HCT116 (cell line): ENCODE results near the gene WAC. TPM values are rescaled to one million over a fixed set of nuclear protein-coding genes. Genes with fewer than 3 reads are reported as not detected.

Experiments used
- ATAC-seq: fragments of 200-7000 bp; cut with Tn5 transposase; 2 replicates; pipeline ENCODE4 v1.9.1; 2020; ENCODE audit warnings: mild to moderate bottlenecking, moderate library complexity
- BruUV-seq: library from RNA; stranded (reverse); fragments of 400-500 nt; replicated peaks from 2 replicates; lab custom pipeline; 2021; lab: Mats Ljungman, UMichigan
- CTCF ChIA-PET: fragments of 300-600 bp; sonication (Branson Sonifier 250); formaldehyde crosslinking; loops from one replicate; lab custom pipeline; 2021; ENCODE audit warnings: antibody characterized with exemption; lab: Charles Lee
- POLR2A ChIA-PET: fragments of 300-600, 350-600 bp; sonication (Branson Sonifier 250); formaldehyde crosslinking; loops from one replicate; lab custom pipeline; 2021; ENCODE audit warnings: antibody characterized with exemption; lab: Charles Lee
- RAD21 ChIA-PET, 2 experiments: fragments of 300-600 bp; sonication (Branson Sonifier 250); formaldehyde crosslinking; loops; one replicate each; lab custom pipeline; 2023; ENCODE audit warnings: low total read pairs in 2 of 2; ENCODE audit not compliant: uncharacterized antibody in 2 of 2, unreplicated experiment in 2 of 2, low non-redundant PET in 1 of 2; lab: Charles Lee
- DNase-seq: peaks from one replicate; pipeline ENCODE4 v3.0.0-alpha.2; 2010; ENCODE audit warnings: low read depth, low spot score
- H2AFZ ChIP-seq: fragments of 200-600 bp; shearing (Covaris generic), sonication (generic); 2 replicates; pipeline ENCODE4 v1.6.1; 2017; ENCODE audit warnings: low read depth, mixed run types, mixed read lengths, antibody characterized with exemption, low read length; ENCODE audit not compliant: poor library complexity, severe bottlenecking
- H3K27ac ChIP-seq: 2 replicates; pipeline ENCODE4 v1.5.1; 2012; ENCODE audit warnings: low read depth, low read length
- H3K27me3 ChIP-seq: fragments of 200-600 bp; sonication (generic); 2 replicates; pipeline ENCODE4 v1.6.1; 2016; ENCODE audit warnings: mixed run types, low read length, mixed read lengths; ENCODE audit not compliant: insufficient read depth
- H3K36me3 ChIP-seq, 2 experiments: fragments of 200-500 bp in 1 of 2; fragments of 200-600 bp in 1 of 2; sonication (Bioruptor generic) in 1 of 2; sonication (generic) in 1 of 2; 2 replicates each; pipeline versions ENCODE4 v1.5.1 to v1.6.1; 2014 to 2016; ENCODE audit warnings: low read length in 2 of 2, inconsistent platforms in 1 of 2, mixed read lengths in 1 of 2, mixed run types in 1 of 2; ENCODE audit not compliant: insufficient read depth in 2 of 2, control insufficient read depth in 1 of 2
- H3K4me1 ChIP-seq, 2 experiments: fragments of 200-600 bp in 1 of 2; sonication (generic) in 1 of 2; 2 replicates each; pipeline versions ENCODE4 v1.5.1 to v1.6.1; 2012 to 2017; ENCODE audit warnings: low read length in 2 of 2, inconsistent platforms in 1 of 2, mild to moderate bottlenecking in 1 of 2, mixed read lengths in 1 of 2, mixed run types in 1 of 2, moderate library complexity in 1 of 2; ENCODE audit not compliant: insufficient read depth in 2 of 2, control insufficient read depth in 1 of 2
- H3K4me2 ChIP-seq: fragments of 200-600 bp; sonication (generic); 2 replicates; pipeline ENCODE4 v1.6.1; 2017; ENCODE audit warnings: mixed run types, low read length, mixed read lengths
- H3K4me3 ChIP-seq, 2 experiments: fragments of 200-600 bp in 1 of 2; sonication (generic) in 1 of 2; replicated peaks in 1 of 2; 2 replicates each; pipeline ENCODE4 v1.5.1; 2011 to 2016; ENCODE audit warnings: low read length in 2 of 2, control low read depth in 1 of 2, low read depth in 1 of 2, mild to moderate bottlenecking in 1 of 2, mixed read lengths in 1 of 2, mixed run types in 1 of 2
- H3K79me2 ChIP-seq: fragments of 200-600 bp; sonication (generic); 2 replicates; pipeline ENCODE4 v1.6.1; 2017; ENCODE audit warnings: mild to moderate bottlenecking, mixed run types, low read length, moderate library complexity, mixed read lengths; ENCODE audit not compliant: insufficient read depth
- H3K9ac ChIP-seq: fragments of 200-600 bp; sonication (generic); 2 replicates; pipeline ENCODE4 v1.6.1; 2016; ENCODE audit warnings: low read length, mixed read lengths
- H3K9me2 ChIP-seq: fragments of 200-600 bp; sonication (generic), shearing (Covaris generic); 2 replicates; pipeline ENCODE4 v1.6.1; 2017; ENCODE audit warnings: mixed run types, mild to moderate bottlenecking, moderate library complexity; ENCODE audit not compliant: insufficient read depth
- H3K9me3 ChIP-seq, 2 experiments: fragments of 200-500 bp in 1 of 2; fragments of 200-600 bp in 1 of 2; sonication (Bioruptor generic) in 1 of 2; sonication (generic) in 1 of 2; 2 replicates each; pipeline ENCODE4 v1.6.1; 2014 to 2017; ENCODE audit warnings: low read length in 2 of 2, mixed read lengths in 2 of 2, inconsistent platforms in 1 of 2, low read depth in 1 of 2, mild to moderate bottlenecking in 1 of 2, mixed run types in 1 of 2, moderate library complexity in 1 of 2; ENCODE audit not compliant: control insufficient read depth in 1 of 2, insufficient read depth in 1 of 2
- H4K20me1 ChIP-seq: fragments of 200-600 bp; sonication (generic), shearing (Covaris generic); 2 replicates; pipeline ENCODE4 v1.6.1; 2017; ENCODE audit warnings: mixed run types, mild to moderate bottlenecking, moderate library complexity; ENCODE audit not compliant: insufficient read depth
- CEBPB ChIP-seq: IDR thresholded peaks from 2 replicates; pipeline ENCODE4 v1.6.1; 2012; ENCODE audit warnings: low read depth
- ELF1 ChIP-seq: IDR thresholded peaks from 2 replicates; pipeline ENCODE4 v1.6.1; 2012; ENCODE audit warnings: low read depth, borderline replicate concordance
- EZH2 ChIP-seq: fragments of 200-600 bp; sonication (generic); IDR thresholded peaks from 2 replicates; pipeline ENCODE4 v1.6.1; 2017; ENCODE audit warnings: antibody characterized with exemption, mixed run types
- EZH2phosphoT487 ChIP-seq: fragments of 200-600 bp; IDR thresholded peaks from 2 replicates; pipeline ENCODE4 v1.6.1; 2018; ENCODE audit warnings: antibody characterized with exemption, borderline replicate concordance
- FOSL1 ChIP-seq: IDR thresholded peaks from 2 replicates; pipeline ENCODE4 v1.6.1; 2012; ENCODE audit warnings: low read depth
- MAX ChIP-seq: IDR thresholded peaks from 2 replicates; pipeline ENCODE4 v1.6.1; 2012
- REST ChIP-seq: IDR thresholded peaks from 2 replicates; pipeline ENCODE4 v1.6.1; 2012; ENCODE audit warnings: low read depth
- SIN3A ChIP-seq: IDR thresholded peaks from 2 replicates; pipeline ENCODE4 v1.6.1; 2012; ENCODE audit warnings: low read depth
- SRF ChIP-seq: IDR thresholded peaks from 2 replicates; pipeline ENCODE4 v1.6.1; 2012; ENCODE audit warnings: low read depth
- YY1 ChIP-seq: IDR thresholded peaks from 2 replicates; pipeline ENCODE4 v1.6.1; 2011; ENCODE audit warnings: low read length, low read depth, moderate library complexity, mild to moderate bottlenecking; ENCODE audit not compliant: insufficient replicate concordance; ENCODE audit errors: extremely low read depth
- ZBTB33 ChIP-seq: IDR thresholded peaks from 2 replicates; pipeline ENCODE4 v1.6.1; 2011; ENCODE audit warnings: mild to moderate bottlenecking, low read length, moderate library complexity; ENCODE audit not compliant: insufficient replicate concordance; ENCODE audit errors: extremely low read depth
- ZFX ChIP-seq: fragments of 450-650 bp; IDR thresholded peaks from 2 replicates; pipeline ENCODE4 v1.6.1; 2017
- ZNF274 ChIP-seq: fragments of 200-500 bp; sonication (Bioruptor generic); IDR thresholded peaks from 2 replicates; pipeline ENCODE4 v1.6.1; 2014; ENCODE audit warnings: mild to moderate bottlenecking, low read depth, low read length, inconsistent platforms
- intact Hi-C: fragments of 100-400 bp; cut with micrococcal nuclease; formaldehyde crosslinking; loops from 2 replicates; pipeline ENCODE4 v1.10.0; 2022
- total RNA-seq: library from RNA; stranded (reverse); gene quantifications from one replicate; pipeline ENCODE4 v1.2.1, GENCODE V29; 2021; ENCODE audit not compliant: unreplicated experiment
- TF ChIP-seq, protein P1 (sequence below), 3 experiments: fragments of 200-600 bp in 1 of 3; sonication (generic) in 1 of 3; IDR thresholded peaks in 2 of 3; conservative IDR thresholded peaks in 1 of 3; 2 replicates each; pipeline ENCODE4 v1.5.1; 2012 to 2017; ENCODE audit warnings: low read depth in 2 of 3, low read length in 2 of 3, antibody characterized with exemption in 1 of 3, borderline replicate concordance in 1 of 3, control low read depth in 1 of 3, mild to moderate bottlenecking in 1 of 3, mixed read lengths in 1 of 3, mixed run types in 1 of 3, moderate library complexity in 1 of 3; ENCODE audit not compliant: insufficient read depth in 1 of 3
- TF ChIP-seq, protein P2 (sequence below): IDR thresholded peaks from 2 replicates; pipeline ENCODE4 v1.6.1; 2012

Gene WAC
- total RNA-seq, 1 experiment from 2014 or later = 117 TPM

DNA sequence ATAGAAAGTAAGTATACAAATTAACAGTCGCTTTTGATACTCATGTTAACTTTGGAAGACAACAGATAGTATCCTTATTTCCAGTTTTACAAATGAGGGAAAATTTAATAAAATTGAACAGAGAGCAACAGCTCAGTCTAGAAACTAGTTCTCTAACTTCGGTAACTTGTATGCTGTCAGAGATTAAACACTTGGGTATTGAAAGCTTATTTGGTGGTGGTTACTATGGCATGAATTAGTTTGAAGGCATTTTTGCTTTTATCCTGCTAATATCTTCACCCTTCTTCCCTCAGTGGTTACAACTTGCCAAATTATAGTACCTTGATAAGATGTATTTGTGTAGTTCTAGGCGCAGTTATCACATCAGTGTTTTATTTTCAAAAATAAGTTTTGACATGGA, 7.2 kb downstream of the WAC start:
- H3K9ac ChIP-seq = no peak overlapping the region
- H3K4me3 ChIP-seq = no peak overlapping the region
- CTCF ChIA-PET = no interaction called here
- peaks cover 44% of the 10 kb centered on the region for H4K20me1 ChIP-seq
- no peak overlapping the region for H3K27ac ChIP-seq
- intact Hi-C loops = no loop called here
- no peaks in the 10 kb centered on the region for H3K9me2 ChIP-seq
- no peak for DNase-seq
- H2AFZ ChIP-seq = no peak overlapping the region
- BruUV-seq = no TSS peak
- peaks cover 0 to 1% of the 10 kb centered on the region in 2 experiments; a peak in 1 of 4 replicates for H3K4me1 ChIP-seq
- no peaks in the 10 kb centered on the region for H3K9me3 ChIP-seq
- no peak overlapping the region for H3K4me2 ChIP-seq
- POLR2A ChIA-PET = no interaction called here
- RAD21 ChIA-PET = no interaction called here
- H3K79me2 ChIP-seq = peaks cover 100% of the 10 kb centered on the region
- no peak for TF ChIP-seq ELF1
- no peak for TF ChIP-seq SRF
- no peak for TF ChIP-seq REST
- TF ChIP-seq ZNF274 = no peak
- TF ChIP-seq CEBPB = no peak
- TF ChIP-seq EZH2 = no peak
- TF ChIP-seq EZH2phosphoT487 = no peak
- TF ChIP-seq YY1 = no peak
- no peak for TF ChIP-seq FOSL1
- no peak for TF ChIP-seq SIN3A
- TF ChIP-seq, protein P1, sequence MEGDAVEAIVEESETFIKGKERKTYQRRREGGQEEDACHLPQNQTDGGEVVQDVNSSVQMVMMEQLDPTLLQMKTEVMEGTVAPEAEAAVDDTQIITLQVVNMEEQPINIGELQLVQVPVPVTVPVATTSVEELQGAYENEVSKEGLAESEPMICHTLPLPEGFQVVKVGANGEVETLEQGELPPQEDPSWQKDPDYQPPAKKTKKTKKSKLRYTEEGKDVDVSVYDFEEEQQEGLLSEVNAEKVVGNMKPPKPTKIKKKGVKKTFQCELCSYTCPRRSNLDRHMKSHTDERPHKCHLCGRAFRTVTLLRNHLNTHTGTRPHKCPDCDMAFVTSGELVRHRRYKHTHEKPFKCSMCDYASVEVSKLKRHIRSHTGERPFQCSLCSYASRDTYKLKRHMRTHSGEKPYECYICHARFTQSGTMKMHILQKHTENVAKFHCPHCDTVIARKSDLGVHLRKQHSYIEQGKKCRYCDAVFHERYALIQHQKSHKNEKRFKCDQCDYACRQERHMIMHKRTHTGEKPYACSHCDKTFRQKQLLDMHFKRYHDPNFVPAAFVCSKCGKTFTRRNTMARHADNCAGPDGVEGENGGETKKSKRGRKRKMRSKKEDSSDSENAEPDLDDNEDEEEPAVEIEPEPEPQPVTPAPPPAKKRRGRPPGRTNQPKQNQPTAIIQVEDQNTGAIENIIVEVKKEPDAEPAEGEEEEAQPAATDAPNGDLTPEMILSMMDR (IDR thresholded peaks at IDR 0.05 in 2 of 3, conservative IDR thresholded peaks at IDR 0.05 in 1 of 3; ENCODE audit: borderline replicate concordance in 1 of 3, insufficient read depth in 1 of 3, low read depth in 2 of 3, low read length in 2 of 3) = no peak
- TF ChIP-seq ZFX = no peak
- no peak for TF ChIP-seq ZBTB33
- TF ChIP-seq, protein P2, sequence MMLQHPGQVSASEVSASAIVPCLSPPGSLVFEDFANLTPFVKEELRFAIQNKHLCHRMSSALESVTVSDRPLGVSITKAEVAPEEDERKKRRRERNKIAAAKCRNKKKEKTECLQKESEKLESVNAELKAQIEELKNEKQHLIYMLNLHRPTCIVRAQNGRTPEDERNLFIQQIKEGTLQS = no peak
- TF ChIP-seq MAX = no peak
- ATAC-seq = no peak
- H3K36me3 ChIP-seq = peaks cover 76 to 77% of the 10 kb centered on the region in 2 experiments
- no peaks in the 10 kb centered on the region for H3K27me3 ChIP-seq
